Smooth muscle cell (in vitro differentiated cells): ENCODE results near the gene KCNN3. TPM values are rescaled to one million over a fixed set of nuclear protein-coding genes. Genes with fewer than 3 reads are reported as not detected.

Experiments
- DNase-seq: peaks from one replicate; lab custom pipeline; 2025; ENCODE audit not compliant: unreplicated experiment; lab: John Stamatoyannopoulos, UW
- H2AFZ ChIP-seq: fragments of 200-600 bp; sonication (generic); 2 replicates; pipeline ENCODE4 v1.6.0; 2016; ENCODE audit warnings: antibody characterized with exemption, low read depth, mild to moderate bottlenecking
- H3F3A ChIP-seq: fragments of 200-600 bp; sonication (generic); 2 replicates; pipeline ENCODE4 v1.6.0; 2017; ENCODE audit warnings: antibody characterized with exemption, low read depth
- H3K27ac ChIP-seq: fragments of 200-600 bp; sonication (generic); 2 replicates; pipeline ENCODE4 v1.5.1; 2016; ENCODE audit warnings: low read depth, mild to moderate bottlenecking
- H3K27me3 ChIP-seq: fragments of 200-600 bp; sonication (generic); 2 replicates; pipeline ENCODE4 v1.6.1; 2016; ENCODE audit warnings: low read depth, mild to moderate bottlenecking
- H3K36me3 ChIP-seq: fragments of 200-600 bp; sonication (generic); 2 replicates; pipeline ENCODE4 v1.5.1; 2016; ENCODE audit warnings: low read depth
- H3K4me1 ChIP-seq: fragments of 200-600 bp; sonication (generic); 2 replicates; pipeline ENCODE4 v1.5.1; 2016; ENCODE audit warnings: low read depth
- H3K4me2 ChIP-seq: fragments of 200-600 bp; sonication (generic); 2 replicates; pipeline ENCODE4 v1.6.0; 2016; ENCODE audit warnings: mild to moderate bottlenecking
- H3K4me3 ChIP-seq: fragments of 200-600 bp; sonication (generic); 2 replicates; pipeline ENCODE4 v1.5.1; 2016; ENCODE audit warnings: mild to moderate bottlenecking
- H3K79me2 ChIP-seq: fragments of 200-600 bp; sonication (generic); 2 replicates; pipeline ENCODE4 v1.6.0; 2016; ENCODE audit warnings: low read depth, mild to moderate bottlenecking
- H3K9ac ChIP-seq: fragments of 200-600 bp; sonication (generic); 2 replicates; pipeline ENCODE4 v1.6.0; 2016; ENCODE audit warnings: low read depth
- H3K9me3 ChIP-seq: fragments of 200-600 bp; sonication (generic); replicated peaks from 2 replicates; pipeline ENCODE4 v1.5.1; 2016; ENCODE audit warnings: low read depth
- H4K20me1 ChIP-seq: fragments of 200-600 bp; sonication (generic); 2 replicates; pipeline ENCODE4 v1.6.0; 2016; ENCODE audit warnings: low read depth
- CTCF ChIP-seq: fragments of 200-600 bp; sonication (generic); IDR thresholded peaks from 2 replicates; pipeline ENCODE4 v1.5.1; 2017; ENCODE audit warnings: borderline replicate concordance, mild to moderate bottlenecking, antibody characterized with exemption; ENCODE audit not compliant: insufficient read depth, poor library complexity, severe bottlenecking
- WGBS: methylation state at CpG from one replicate; pipeline ENCODE4 v1.1.7; 2016; ENCODE audit warnings: low lambda C conversion rate; 5-methylcytosine and 5-hydroxymethylcytosine counted together
- polyA plus RNA-seq: library from polyadenylated mRNA; unstranded; fragments of >200 nt; fragmentation: Nextera tagmentation; extraction: Ambion mirVana; gene quantifications from 2 replicates; pipeline ENCODE4 v1.2.1, GENCODE V29; 2016
- total RNA-seq: library from RNA; depleted of rRNA; stranded (reverse); fragments of >200 nt; gene quantifications from 2 replicates; pipeline ENCODE4 v1.2.3, GENCODE V29; 2014

The KCNN3 gene
- total and polyA plus RNA-seq, 2 experiments from 2014 or later, result 0.18 to 0.77 TPM

GRCh38 chr1:154661110-154661509 is 209.0 kb downstream of the KCNN3 start:
- WGBS, result 63% methylated on average over 2 of the region's 2 CpGs
- no peak overlapping the region for H3K4me3 ChIP-seq
- no peak overlapping the region for H3K9ac ChIP-seq
- DNase-seq, result no peak
- no peaks in the 10 kb centered on the region for H4K20me1 ChIP-seq
- H3K4me1 ChIP-seq, result no peaks in the 10 kb centered on the region
- H3K27me3 ChIP-seq, result peaks cover 21% of the 10 kb centered on the region
- no peaks in the 10 kb centered on the region for H3K79me2 ChIP-seq
- H3K27ac ChIP-seq, result no peak overlapping the region
- H2AFZ ChIP-seq, result no peak overlapping the region
- H3F3A ChIP-seq, result no peaks in the 10 kb centered on the region
- no peak overlapping the region for H3K4me2 ChIP-seq
- no peaks in the 10 kb centered on the region for H3K36me3 ChIP-seq
- no peak for TF ChIP-seq CTCF
- H3K9me3 ChIP-seq, result no peaks in the 10 kb centered on the region

GRCh38 chr1:154659823-154660592 is 210.1 kb downstream of the KCNN3 start:
- 81% methylated on average over 3 of the region's 3 CpGs for WGBS

GRCh38 chr1:154657556-154657955 is 212.5 kb downstream of the KCNN3 start:
- Histone ChIP-seq H3K9me3 (no peaks in the 10 kb centered on the region), H3F3A (no peaks in the 10 kb centered on the region), H3K4me2 (no peak overlapping the region), H2AFZ (no peak overlapping the region), H3K4me3 (no peak overlapping the region), H4K20me1 (no peaks in the 10 kb centered on the region), H3K9ac (no peak overlapping the region), H3K79me2 (no peaks in the 10 kb centered on the region), H3K36me3 (no peaks in the 10 kb centered on the region), H3K27me3 (peaks cover 21% of the 10 kb centered on the region), H3K27ac (no peak overlapping the region), H3K4me1 (no peaks in the 10 kb centered on the region)
- WGBS, result 79% methylated on average over 2 of the region's 2 CpGs
- DNase-seq, result no peak
- TF ChIP-seq CTCF, result no peak

More at GRCh38 chr1:154659823-154660592, 210.1 kb downstream of the KCNN3 start:
- H3K36me3 ChIP-seq, result no peaks in the 10 kb centered on the region
- no peaks in the 10 kb centered on the region for H3K9me3 ChIP-seq
- TF ChIP-seq CTCF, result no peak
- H3K9ac ChIP-seq, result no peak overlapping the region
- H3K4me1 ChIP-seq, result no peaks in the 10 kb centered on the region
- H3K4me2 ChIP-seq, result no peak overlapping the region
- H3K27me3 ChIP-seq, result peaks cover 21% of the 10 kb centered on the region
- no peak overlapping the region for H3K27ac ChIP-seq
- H4K20me1 ChIP-seq, result no peaks in the 10 kb centered on the region
- DNase-seq, result no peak
- no peak overlapping the region for H2AFZ ChIP-seq
- H3K4me3 ChIP-seq, result no peak overlapping the region
- no peaks in the 10 kb centered on the region for H3F3A ChIP-seq
- H3K79me2 ChIP-seq, result no peaks in the 10 kb centered on the region

GRCh38 chr1:154652893-154653292 is 217.2 kb downstream of the KCNN3 start:
- Histone ChIP-seq H3K9me3 (no peaks in the 10 kb centered on the region), H3K27ac (no peak overlapping the region), H3K4me1 (no peaks in the 10 kb centered on the region), H3K4me2 (no peak overlapping the region), H3F3A (no peaks in the 10 kb centered on the region), H3K27me3 (peaks cover 13% of the 10 kb centered on the region), H3K79me2 (no peaks in the 10 kb centered on the region), H3K9ac (no peak overlapping the region), H2AFZ (no peak overlapping the region), H3K4me3 (no peak overlapping the region), H4K20me1 (no peaks in the 10 kb centered on the region), H3K36me3 (no peaks in the 10 kb centered on the region)
- no peak for TF ChIP-seq CTCF
- no peak for DNase-seq
